ENCODE measurements around the gene EMC10. TPM values are rescaled to one million over a fixed set of nuclear protein-coding genes. Genes with fewer than 3 reads are reported as not detected.

EMC10 gene
- total and polyA plus RNA-seq, 9 donors, result 84.2 to 122 (median 92.4) TPM

GRCh38 chr19:50512999-50513745 is 36.9 kb downstream of the EMC10 start:
- 49% methylated on average over 8 of the region's 12 CpGs for WGBS (ENCODE audit: insufficient coverage)
- no peaks in the 10 kb centered on the region for H3K27me3 ChIP-seq (ENCODE audit: control insufficient read depth, insufficient read depth, low read length)
- peak; percentile 29 for DNase-seq

GRCh38 chr19:50513746-50514345 is 37.5 kb downstream of the EMC10 start, which contains the start of gene ASPDH:
TSS of gene ASPDH (minus strand) at chr19:50513913. CDS start at chr19:50513823, 90 bp downstream.
- 45% methylated on average over 15 of the region's 22 CpGs for WGBS (ENCODE audit: insufficient coverage)
- Histone ChIP-seq H3K27me3 (ENCODE audit: control insufficient read depth, insufficient read depth, low read length) (peaks cover under 1% of the 10 kb centered on the region), H3K9me3 (replicated peaks; ENCODE audit: control insufficient read depth, low read depth, low read length) (no peaks in the 10 kb centered on the region), H3K4me1 (ENCODE audit: control insufficient read depth, insufficient read depth, low read length) (peaks cover 26% of the 10 kb centered on the region), H3K27ac (ENCODE audit: low read length) (no peak within 1 kb of the TSS), H3K4me3 (ENCODE audit: low read length) (no peak within 1 kb of the TSS), H3K36me3 (ENCODE audit: control insufficient read depth, insufficient read depth, low read length) (peaks cover 4% of the 10 kb centered on the region)
- DNase-seq, result peak; percentile 60

More at GRCh38 chr19:50512999-50513745, 36.9 kb downstream of the EMC10 start:
- Histone ChIP-seq H3K27ac (ENCODE audit: low read length) (no peak overlapping the region), H3K9me3 (replicated peaks; ENCODE audit: control insufficient read depth, low read depth, low read length) (no peaks in the 10 kb centered on the region), H3K36me3 (ENCODE audit: control insufficient read depth, insufficient read depth, low read length) (no peaks in the 10 kb centered on the region), H3K4me1 (ENCODE audit: control insufficient read depth, insufficient read depth, low read length) (peaks cover 31% of the 10 kb centered on the region), H3K4me3 (ENCODE audit: low read length) (no peak overlapping the region)

GRCh38 chr19:50514346-50515167 is 38.2 kb downstream of the EMC10 start:
- Histone ChIP-seq H3K4me3 (ENCODE audit: low read length) (no peak overlapping the region), H3K27ac (ENCODE audit: low read length) (no peak overlapping the region), H3K9me3 (replicated peaks; ENCODE audit: control insufficient read depth, low read depth, low read length) (no peaks in the 10 kb centered on the region), H3K27me3 (ENCODE audit: control insufficient read depth, insufficient read depth, low read length) (peaks cover 2% of the 10 kb centered on the region), H3K36me3 (ENCODE audit: control insufficient read depth, insufficient read depth, low read length) (peaks cover 4% of the 10 kb centered on the region), H3K4me1 (ENCODE audit: control insufficient read depth, insufficient read depth, low read length) (peaks cover 19% of the 10 kb centered on the region)
- DNase-seq, result no peak
- WGBS (ENCODE audit: insufficient coverage), result 52% methylated on average over 31 of the region's 38 CpGs

- peaks cover 2% of the 10 kb centered on the region for H3K27me3 ChIP-seq (ENCODE audit: control insufficient read depth, insufficient read depth, low read length)
- no peak for DNase-seq
- no peak overlapping the region for H3K27ac ChIP-seq (ENCODE audit: low read length)
- H3K36me3 ChIP-seq (ENCODE audit: control insufficient read depth, insufficient read depth, low read length), result peaks cover 4% of the 10 kb centered on the region
- no peak overlapping the region for H3K4me3 ChIP-seq (ENCODE audit: low read length)
- no peaks in the 10 kb centered on the region for H3K9me3 ChIP-seq (replicated peaks; ENCODE audit: control insufficient read depth, low read depth, low read length)
- peaks cover 15% of the 10 kb centered on the region for H3K4me1 ChIP-seq (ENCODE audit: control insufficient read depth, insufficient read depth, low read length)
- 56% methylated on average over 6 of the region's 11 CpGs for WGBS (ENCODE audit: insufficient coverage)
Measured at GRCh38 chr19:50515168-50515561, 38.9 kb downstream of the EMC10 start.

GRCh38 chr19:50516456-50516855 is 40.1 kb downstream of the EMC10 start:
- DNase-seq, result no peak
- H3K4me3 ChIP-seq (ENCODE audit: low read length), result no peak overlapping the region
- no peak overlapping the region for H3K27ac ChIP-seq (ENCODE audit: low read length)
- no peaks in the 10 kb centered on the region for H3K9me3 ChIP-seq (replicated peaks; ENCODE audit: control insufficient read depth, low read depth, low read length)
- 58% methylated on average over 2 of the region's 12 CpGs for WGBS (ENCODE audit: insufficient coverage)
- peaks cover 4% of the 10 kb centered on the region for H3K36me3 ChIP-seq (ENCODE audit: control insufficient read depth, insufficient read depth, low read length)
- H3K27me3 ChIP-seq (ENCODE audit: control insufficient read depth, insufficient read depth, low read length), result peaks cover 2% of the 10 kb centered on the region
- H3K4me1 ChIP-seq (ENCODE audit: control insufficient read depth, insufficient read depth, low read length), result peaks cover 8% of the 10 kb centered on the region

GRCh38 chr19:50516964-50517703 is 40.8 kb downstream of the EMC10 start:
- Histone ChIP-seq H3K27me3 (ENCODE audit: control insufficient read depth, insufficient read depth, low read length) (peaks cover 2% of the 10 kb centered on the region), H3K9me3 (replicated peaks; ENCODE audit: control insufficient read depth, low read depth, low read length) (no peaks in the 10 kb centered on the region), H3K36me3 (ENCODE audit: control insufficient read depth, insufficient read depth, low read length) (peaks cover 4% of the 10 kb centered on the region), H3K4me1 (ENCODE audit: control insufficient read depth, insufficient read depth, low read length) (peaks cover 1% of the 10 kb centered on the region), H3K4me3 (ENCODE audit: low read length) (no peak overlapping the region), H3K27ac (ENCODE audit: low read length) (no peak overlapping the region)
- no peak for DNase-seq
- 68% methylated on average over 43 of the region's 53 CpGs for WGBS (ENCODE audit: insufficient coverage)

GRCh38 chr19:50517704-50518075 is 41.4 kb downstream of the EMC10 start:
- H3K4me3 ChIP-seq (ENCODE audit: low read length), result no peak overlapping the region
- H3K9me3 ChIP-seq (replicated peaks; ENCODE audit: control insufficient read depth, low read depth, low read length), result no peaks in the 10 kb centered on the region
- peaks cover 2% of the 10 kb centered on the region for H3K27me3 ChIP-seq (ENCODE audit: control insufficient read depth, insufficient read depth, low read length)
- peaks cover 4% of the 10 kb centered on the region for H3K36me3 ChIP-seq (ENCODE audit: control insufficient read depth, insufficient read depth, low read length)
- H3K4me1 ChIP-seq (ENCODE audit: control insufficient read depth, insufficient read depth, low read length), result no peaks in the 10 kb centered on the region
- no peak overlapping the region for H3K27ac ChIP-seq (ENCODE audit: low read length)
- 96% methylated on average over 34 of the region's 37 CpGs for WGBS (ENCODE audit: insufficient coverage)
- DNase-seq, result no peak

- Histone ChIP-seq H3K36me3 (ENCODE audit: control insufficient read depth, insufficient read depth, low read length) (peaks cover 4% of the 10 kb centered on the region), H3K27ac (ENCODE audit: low read length) (no peak overlapping the region), H3K9me3 (replicated peaks; ENCODE audit: control insufficient read depth, low read depth, low read length) (no peaks in the 10 kb centered on the region), H3K4me1 (ENCODE audit: control insufficient read depth, insufficient read depth, low read length) (no peaks in the 10 kb centered on the region), H3K27me3 (ENCODE audit: control insufficient read depth, insufficient read depth, low read length) (peaks cover 2% of the 10 kb centered on the region), H3K4me3 (ENCODE audit: low read length) (no peak overlapping the region)
- no peak for DNase-seq
- 94% methylated on average over 86 of the region's 87 CpGs for WGBS (ENCODE audit: insufficient coverage)
Measured at GRCh38 chr19:50518091-50519005, 42.0 kb downstream of the EMC10 start.

GRCh38 chr19:50519006-50519575 is 42.8 kb downstream of the EMC10 start:
- H3K4me3 ChIP-seq (ENCODE audit: low read length), result no peak overlapping the region
- H3K27ac ChIP-seq (ENCODE audit: low read length), result no peak overlapping the region
- peaks cover 4% of the 10 kb centered on the region for H3K36me3 ChIP-seq (ENCODE audit: control insufficient read depth, insufficient read depth, low read length)
- 97% methylated on average over 40 of the region's 40 CpGs for WGBS (ENCODE audit: insufficient coverage)
- H3K27me3 ChIP-seq (ENCODE audit: control insufficient read depth, insufficient read depth, low read length), result peaks cover 2% of the 10 kb centered on the region
- no peaks in the 10 kb centered on the region for H3K4me1 ChIP-seq (ENCODE audit: control insufficient read depth, insufficient read depth, low read length)
- no peaks in the 10 kb centered on the region for H3K9me3 ChIP-seq (replicated peaks; ENCODE audit: control insufficient read depth, low read depth, low read length)
- no peak for DNase-seq
